HG03064 (cell line): ENCODE results near the gene ZFPL1.
"Not testable (repeated sequence)": the region's sequence is repeated elsewhere in the genome, so short reads cannot be mapped to it uniquely, and the experiment has no call there.

Experiments
- ATAC-seq: cut with Tn5 transposase; IDR thresholded peaks from one replicate; pipeline ENCODE4 v1.9.1; 2021; ENCODE audit warnings: low read depth; ENCODE audit not compliant: unreplicated experiment

ZFPL1 gene

DNA sequence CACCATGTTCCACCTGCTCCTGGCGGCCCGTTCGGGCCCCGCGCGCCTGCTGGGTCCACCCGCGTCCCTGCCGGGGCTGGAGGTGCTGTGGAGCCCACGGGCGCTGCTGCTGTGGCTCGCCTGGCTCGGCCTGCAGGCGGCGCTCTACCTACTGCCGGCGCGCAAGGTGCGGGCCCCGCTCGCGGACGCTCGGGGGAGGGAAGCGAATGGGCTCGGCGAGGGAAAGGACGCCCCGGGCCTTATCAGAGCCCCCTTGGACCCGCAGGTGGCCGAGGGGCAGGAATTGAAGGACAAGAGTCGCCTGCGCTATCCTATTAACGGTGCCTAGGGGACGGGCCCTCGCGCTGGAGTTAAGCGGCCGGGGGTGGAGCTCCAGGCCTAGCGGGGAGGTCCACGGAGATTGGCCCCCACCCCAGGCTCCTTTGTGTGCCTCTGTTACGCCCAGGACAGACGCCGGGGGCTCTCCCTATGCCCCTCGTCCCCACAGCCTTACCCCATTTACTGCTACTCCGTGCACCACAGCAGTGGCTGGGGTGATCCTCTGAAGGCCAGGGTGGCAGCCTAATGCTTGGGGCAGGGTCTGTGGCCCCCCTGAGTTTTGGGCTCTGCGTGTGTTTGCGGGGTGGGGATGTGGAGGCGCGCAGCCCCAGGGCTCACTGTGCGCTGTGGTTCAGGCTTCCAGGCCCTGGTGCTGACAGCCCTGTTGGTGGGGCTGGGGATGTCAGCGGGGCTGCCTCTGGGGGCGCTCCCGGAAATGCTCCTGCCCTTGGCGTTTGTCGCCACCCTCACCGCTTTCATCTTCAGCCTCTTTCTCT is 28.7 kb downstream of the ZFPL1 start:
- ATAC-seq = no peak

DNA sequence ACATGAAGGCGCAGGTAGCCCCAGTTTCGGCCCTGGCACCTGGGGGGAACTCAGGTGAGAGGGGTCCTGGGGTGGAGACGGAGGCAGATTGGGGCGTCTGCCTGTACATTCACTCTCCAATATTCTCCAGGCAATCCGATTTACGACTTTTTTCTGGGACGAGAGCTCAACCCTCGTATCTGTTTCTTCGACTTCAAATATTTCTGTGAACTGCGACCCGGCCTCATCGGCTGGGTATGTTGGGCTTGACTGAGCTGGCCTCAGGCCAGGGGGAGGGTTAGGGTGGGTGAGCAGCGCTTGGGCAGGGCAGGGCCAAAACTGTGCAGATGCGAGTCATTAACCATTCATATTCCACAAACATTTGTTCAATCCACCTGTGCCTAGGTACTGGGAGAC is 29.3 kb downstream of the ZFPL1 start:
- no peak for ATAC-seq

DNA sequence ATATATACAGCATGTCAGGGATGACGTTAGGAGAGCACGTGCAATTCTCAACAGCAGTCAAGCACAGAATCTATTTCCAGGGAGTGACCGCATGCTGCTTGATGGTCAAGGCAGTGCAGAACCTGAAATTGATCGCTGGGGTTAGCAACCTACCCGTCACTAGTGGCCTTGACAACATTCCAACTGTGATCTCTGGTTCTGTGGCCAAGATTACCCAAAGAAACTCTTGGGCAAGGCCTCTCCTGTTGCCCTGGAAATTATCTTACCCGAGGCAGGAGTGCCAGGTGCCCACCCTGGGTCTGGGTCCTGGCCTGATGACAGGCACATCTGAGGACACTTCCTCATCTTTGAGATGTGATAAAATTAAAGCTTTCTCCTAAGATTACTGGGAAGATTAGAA is 29.8 kb downstream of the ZFPL1 start:
- ATAC-seq = no peak

DNA sequence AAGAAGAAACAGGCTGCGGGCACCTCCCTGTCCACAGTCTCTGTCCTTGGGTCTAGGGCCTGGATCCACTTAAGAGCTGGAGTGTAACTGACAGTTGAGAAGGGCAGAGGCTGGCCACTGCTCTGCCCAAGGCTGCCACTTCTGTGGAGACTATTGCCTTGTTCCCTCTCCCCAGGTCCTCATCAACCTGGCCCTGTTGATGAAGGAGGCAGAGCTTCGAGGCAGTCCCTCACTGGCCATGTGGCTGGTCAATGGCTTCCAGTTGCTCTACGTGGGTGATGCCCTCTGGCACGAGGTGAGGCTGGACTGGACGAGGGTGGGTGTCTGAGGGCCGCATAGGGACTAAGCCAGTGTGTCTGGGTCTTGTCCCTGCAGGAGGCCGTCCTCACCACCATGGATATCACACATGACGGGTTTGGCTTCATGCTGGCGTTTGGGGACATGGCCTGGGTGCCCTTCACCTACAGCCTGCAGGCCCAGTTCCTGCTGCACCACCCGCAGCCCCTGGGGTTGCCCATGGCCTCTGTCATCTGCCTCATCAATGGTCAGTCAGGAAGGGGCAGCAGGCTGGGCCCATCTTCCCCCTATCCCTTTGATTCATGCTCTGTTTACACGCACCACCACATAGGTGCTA is 30.6 kb downstream of the ZFPL1 start:
- no peak for ATAC-seq

DNA sequence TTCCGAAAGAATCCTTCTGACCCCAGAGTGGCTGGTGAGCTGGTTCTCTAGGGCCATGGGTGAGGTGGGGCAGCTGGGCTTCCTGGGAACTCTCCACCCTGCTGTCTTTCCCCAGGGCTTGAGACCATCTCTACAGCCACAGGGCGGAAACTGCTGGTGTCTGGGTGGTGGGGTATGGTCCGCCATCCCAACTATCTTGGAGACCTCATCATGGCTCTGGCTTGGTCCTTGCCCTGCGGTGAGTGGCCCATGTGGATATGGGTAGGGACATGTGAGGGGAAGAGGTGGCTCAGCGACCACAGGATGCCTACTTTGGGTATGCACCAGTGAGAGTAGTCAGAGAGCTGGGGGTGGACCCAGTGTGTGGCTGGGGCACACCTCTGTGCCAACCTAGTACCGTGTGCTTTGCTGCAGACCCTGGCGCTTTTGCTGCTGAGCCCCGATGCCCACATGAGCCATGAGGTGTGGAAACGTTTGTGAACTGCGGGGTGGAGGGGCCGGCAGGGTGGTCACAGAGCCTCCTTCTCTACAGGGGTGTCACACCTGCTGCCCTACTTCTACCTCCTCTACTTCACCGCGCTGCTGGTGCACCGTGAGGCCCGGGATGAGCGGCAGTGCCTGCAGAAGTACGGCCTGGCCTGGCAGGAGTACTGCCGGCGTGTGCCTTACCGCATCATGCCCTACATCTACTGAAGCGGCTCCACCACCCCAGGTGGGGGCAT is 31.5 kb downstream of the ZFPL1 start:
- no peak for ATAC-seq

DNA sequence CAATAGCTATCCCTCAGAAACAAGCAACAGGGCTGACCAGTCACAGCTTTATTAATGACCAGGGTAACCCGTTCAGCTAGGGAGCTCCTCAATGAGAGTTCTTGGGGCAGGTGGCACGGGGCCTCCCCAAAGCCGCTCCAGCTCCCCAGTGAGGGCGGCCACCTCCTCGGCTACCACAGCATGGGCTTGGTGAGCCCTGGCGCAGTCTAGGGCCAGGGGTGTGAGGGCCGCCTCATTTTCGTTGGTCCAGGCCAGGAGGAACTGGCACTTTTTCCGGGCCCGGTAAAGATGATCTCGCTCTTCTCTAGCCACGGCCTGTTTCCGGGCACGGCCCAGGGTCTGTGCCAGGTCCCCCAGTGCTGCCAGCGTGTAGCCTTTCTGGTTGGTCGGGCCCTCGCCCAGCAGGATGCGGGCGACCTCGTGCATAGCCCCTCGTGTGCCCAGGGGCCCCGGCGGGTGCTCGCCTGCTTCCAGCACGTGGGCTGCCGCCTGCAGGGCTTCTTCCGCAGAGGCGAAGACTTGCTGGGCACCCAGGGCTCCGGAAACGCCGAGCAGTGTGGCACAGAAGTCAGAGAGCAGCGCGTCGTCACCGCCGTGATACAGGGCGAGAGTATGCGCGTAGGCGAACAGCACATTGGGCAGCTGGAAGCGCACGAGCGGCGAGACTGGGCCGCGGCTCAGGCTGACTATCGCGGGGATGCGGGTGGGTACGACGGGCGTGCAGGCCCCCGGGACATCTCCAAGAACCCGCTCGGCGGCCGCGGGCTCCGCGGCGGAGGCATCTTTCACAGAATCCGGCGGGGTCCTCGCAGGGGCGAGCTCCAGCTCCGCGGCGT is 32.6 kb downstream of the ZFPL1 start:
- no peak for ATAC-seq

DNA sequence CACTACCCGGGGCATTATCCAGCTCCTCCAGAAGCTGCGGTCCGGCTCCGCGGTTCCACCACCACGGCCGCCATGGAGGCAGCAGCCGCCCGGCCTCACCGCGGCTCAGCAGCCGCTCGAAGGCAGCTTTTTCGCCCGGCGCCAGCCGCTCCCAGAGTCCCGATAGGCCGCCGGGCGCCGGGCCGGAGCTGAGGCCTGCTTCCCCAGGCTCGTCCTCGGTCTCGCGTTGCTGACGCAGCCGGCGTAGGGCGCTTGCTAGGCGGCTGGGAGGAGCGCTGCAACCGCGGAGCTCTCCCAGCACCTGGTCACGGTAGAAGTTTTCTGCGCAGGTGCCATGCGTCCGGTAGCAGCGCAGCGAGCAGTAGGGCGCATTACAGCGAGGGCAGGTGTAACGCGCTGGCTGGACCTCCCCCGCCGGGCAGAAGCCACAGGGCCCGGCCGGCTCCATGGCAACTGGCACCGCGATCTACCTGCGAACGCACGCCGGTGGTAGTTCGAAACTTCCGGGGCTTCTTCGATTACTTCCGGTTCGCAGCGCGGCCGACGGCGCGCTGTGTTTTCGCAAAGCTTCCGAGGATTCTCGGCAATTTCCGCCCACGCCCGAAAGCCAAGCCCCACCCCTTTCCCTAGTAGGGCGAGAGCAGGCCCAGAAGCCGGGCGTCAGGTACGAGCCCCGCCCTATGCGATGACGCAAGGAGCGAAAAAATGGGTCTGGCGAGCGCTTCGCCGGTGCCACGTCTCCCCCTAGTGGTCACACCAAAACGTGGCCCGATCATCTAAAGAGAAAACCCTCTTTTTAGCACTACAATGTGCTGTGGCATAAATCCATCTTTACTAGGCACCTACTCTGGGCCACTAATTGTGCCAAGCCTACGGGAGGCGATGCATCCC is 33.4 kb downstream of the ZFPL1 start, which contains the start of gene ZNHIT2:
Gene ZNHIT2 (minus strand): TSS at position 496 of the 891 bp plus-strand sequence. CDS start 48 bp downstream, at position 448.
- peak; percentile 51 for ATAC-seq

DNA sequence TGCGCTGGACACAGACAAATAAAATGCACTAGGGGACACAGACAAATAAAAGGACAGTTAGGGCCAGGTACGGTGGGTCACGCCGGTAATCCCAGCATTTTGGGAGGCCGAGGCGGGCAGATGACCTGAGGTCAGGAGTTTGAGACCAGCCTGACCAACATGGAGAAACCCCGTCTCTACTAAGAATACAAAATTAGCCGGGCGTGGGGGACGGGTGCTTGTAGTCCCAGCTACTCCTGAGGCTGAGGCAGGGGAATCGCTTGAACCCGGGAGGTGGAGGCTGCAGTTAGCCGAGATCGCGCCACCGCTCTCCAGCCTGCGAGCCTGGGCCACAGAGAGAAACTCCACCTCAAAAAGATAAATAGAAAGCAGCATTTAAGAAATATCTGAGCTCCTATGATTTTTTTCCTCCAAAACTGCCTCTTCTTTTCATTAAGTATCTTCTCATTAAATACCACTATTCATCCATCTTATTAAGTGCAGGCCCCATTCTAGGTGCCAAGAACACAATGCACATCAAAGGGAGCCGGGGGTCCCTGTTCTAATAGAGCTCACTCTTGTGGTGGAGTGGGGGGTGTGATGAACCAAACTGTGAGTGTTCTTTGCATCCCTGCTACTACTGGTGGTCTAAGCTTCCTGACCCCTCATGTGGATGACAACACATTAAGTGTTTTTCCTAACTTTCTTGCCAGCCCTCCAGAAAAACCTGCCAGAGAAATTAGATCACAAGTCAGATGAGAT is 34.2 kb downstream of the ZFPL1 start:
- ATAC-seq = no peak

DNA sequence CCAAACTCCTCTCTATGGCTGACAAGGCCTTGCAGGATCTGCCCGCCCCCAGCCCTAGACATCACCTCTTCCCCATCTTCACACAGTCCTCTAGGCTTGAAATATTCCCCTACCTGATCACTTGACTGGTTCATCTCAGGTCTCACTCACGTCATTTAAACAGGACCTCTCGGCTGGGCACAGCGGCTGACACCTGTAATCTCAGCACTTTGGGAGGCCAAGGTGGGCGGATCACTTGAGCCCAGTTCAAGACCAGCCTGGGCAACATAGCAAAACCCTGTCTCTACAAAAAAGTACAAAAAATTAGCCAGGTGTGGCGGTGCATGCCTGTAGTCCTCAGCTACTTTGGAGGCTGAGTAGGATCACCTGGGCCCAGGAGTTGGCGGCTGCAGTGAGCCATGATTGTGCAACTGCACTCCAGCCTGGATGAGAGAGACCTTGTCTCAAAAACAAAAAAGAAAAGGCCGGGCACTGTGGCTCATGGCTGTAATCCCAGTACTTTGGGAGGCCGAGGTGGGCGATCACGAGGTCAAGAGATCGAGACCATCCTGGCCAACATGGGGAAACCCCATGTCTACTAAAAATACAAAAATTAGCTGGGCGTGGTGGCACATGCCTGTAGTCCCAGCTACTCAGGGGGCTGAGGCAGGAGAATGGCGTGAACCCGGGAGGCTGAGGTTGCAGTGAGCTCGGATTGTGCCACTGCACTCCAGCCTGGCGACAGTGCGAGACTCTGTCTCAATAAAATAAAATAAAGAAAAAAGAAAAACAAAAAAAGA is 35.1 kb downstream of the ZFPL1 start:
- not testable (repeated sequence) for ATAC-seq

DNA sequence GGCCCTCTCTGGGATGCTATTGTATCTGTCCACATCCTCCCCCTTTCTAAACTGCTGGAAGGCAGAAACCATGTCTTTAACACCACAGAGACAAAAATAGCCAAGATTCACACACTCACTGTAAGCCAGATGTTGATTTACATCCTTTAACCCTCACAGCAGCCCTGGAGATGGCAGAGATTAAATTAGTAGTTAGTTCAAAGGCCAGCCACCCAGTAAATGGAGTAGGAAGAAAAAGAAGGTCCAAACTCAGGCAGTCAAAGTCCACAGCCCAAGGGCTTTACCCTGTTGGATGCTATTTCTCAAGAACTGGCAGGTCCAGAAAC is 35.6 kb downstream of the ZFPL1 start:
- ATAC-seq = no peak

DNA sequence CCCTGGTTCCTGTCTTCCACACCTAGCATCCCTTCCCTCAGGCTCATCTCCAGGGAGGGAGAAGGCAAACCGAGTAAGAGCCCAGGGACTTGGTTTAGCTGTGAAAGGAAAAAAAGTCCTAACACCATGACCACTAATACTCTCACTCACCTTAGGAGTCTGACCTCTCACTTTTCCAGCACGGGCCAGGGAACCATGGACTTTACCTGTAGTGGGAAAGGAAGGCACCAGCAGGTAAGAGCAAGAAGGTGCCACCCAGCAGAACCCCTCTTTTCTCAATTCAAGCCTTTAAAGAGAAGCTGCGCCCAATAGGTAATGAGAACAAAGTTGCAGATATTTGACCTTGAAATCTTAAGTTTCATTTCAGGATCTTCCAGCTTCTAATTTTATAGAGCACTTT is 36.8 kb downstream of the ZFPL1 start:
- ATAC-seq = no peak

DNA sequence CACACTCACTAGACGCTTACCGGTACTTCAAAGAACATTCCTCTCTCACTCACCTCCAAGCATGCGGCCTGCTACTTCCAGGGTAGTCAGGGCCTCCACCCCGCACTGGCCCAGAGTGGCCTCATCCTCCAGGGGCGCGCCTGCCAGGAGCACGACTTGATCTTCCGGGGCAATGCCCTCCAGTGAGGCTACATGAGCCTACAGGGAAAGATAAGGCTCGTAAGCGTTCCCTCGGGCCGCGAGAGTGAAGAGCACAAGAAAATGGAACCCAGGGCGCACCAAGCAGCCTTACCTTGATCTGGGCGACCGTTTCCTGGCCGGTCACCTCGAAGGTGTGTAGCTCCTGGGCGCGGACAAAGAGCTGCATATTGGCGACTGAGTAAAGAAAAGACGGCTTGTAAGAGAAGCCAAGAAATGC is 37.4 kb downstream of the ZFPL1 start:
- ATAC-seq = no peak

DNA sequence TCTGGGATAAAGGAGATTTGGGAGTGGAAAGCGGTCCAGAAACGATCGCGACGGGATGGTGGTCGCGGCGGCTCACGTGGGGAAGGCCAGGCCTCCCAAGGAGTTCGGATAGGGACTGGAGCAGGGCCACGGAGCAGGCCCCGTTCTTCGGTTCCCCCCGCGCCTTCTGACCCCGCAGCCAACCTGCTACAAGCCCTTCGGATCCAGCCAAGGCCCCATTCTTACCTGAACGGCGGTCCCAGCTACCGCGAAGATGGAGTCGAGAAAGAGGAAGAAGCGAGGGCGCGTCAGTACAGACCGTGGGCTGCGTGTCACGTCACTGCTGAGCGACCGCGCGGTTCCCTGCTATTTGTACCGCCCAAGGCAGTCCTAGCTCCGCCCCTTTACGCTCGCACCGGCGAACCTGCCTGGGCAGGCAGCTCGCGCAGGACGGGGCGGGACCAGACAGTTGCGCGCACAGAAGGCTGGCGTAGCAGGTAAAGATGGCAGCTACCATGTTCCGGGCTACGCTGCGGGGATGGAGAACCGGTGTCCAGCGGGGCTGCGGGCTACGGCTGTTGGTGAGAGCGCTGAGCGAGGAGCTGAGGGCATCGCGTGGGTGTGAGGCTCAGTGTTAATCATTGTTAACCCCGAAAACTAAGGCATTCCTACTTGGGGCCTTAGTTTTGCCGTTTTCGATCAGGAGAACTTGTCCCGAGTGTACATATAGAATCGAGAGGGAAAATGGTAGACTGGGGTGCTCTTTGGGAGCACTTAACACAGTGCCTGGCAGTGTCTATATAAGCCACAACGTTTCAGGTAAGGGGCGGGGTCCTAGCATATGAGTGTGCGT is 38.1 kb downstream of the ZFPL1 start, which contains the start of the genes FAU and MRPL49:
Gene FAU (minus strand): TSS at position 270 of the 832 bp plus-strand sequence. CDS start 321 bp downstream, outside the sequence.
Gene MRPL49 (plus strand): TSS at position 457 of the 832 bp plus-strand sequence. CDS start 26 bp downstream, at position 483.
- ATAC-seq = peak; percentile 63

DNA sequence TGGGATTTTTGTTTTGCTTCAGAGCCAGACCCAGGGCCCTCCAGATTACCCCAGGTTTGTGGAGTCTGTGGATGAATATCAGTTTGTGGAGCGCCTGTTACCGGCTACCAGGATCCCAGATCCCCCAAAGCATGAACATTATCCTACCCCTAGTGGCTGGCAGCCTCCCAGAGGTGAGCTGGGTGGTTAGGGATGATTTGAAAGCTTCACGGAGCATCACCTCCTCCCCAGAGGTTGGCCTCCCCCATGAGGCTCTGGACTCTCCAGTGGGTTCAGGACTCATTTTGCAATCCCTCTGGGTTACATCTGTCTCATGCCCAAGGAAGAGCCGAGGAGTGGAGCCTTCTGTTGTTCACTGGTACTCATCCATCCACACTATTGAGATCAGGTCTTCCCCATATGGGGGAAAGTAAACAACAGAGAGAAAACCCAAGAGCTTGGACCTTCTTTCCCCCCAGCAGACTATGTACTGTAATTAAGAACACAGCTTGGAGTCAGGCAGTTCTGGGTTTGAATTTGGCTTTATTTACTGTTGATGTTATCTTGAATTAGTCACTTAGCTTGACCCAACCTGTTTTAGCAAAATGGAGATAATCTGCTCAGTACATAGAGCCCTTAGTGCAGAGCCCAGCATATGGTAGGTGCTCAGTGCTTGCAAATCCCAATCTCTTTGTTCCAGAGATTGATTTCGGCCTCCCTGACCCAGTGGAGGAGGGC is 40.6 kb downstream of the ZFPL1 start:
- no peak for ATAC-seq

DNA sequence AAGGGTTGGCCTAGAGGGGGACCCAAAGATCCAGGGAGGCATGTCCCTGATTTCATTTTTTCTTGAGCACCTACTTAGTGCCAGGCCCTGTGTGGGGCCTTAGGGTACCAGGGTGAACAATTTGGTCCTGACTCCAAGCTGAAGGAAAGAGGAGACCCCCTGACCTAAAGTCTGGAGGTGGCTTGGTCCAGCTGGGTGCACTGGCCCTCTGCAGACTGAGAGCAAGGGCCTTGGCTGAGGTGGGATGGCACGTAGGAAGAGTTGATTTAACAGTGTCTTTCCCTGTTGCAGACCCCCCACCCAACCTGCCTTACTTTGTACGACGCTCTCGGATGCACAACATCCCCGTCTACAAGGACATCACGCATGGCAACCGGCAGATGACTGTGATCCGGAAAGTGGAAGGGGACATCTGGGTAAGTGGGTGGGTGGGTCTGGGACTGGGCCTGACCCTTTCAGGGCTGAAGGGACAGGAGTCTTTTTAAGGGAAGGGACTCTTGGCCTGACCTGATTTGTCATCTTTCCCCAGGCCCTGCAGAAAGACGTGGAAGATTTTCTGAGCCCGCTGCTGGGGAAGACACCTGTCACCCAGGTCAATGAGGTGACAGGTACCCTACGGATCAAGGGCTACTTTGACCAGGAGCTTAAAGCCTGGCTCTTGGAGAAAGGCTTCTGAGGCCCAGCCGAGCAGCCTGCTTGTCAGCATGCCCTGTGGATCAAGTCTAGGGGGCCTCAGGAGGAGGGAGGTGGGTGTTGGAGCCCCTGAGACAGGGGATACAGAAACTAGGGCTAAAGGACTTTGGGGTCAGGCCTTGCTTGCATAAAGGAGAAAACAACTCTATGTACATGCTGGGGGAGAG is 41.4 kb downstream of the ZFPL1 start:
- ATAC-seq = no peak
